Measurements from ENCODE around the gene LPCAT4.
"Not testable (repeated sequence)": the region's sequence is repeated elsewhere in the genome, so short reads cannot be mapped to it uniquely, and the experiment has no call there.

The LPCAT4 gene

DNA sequence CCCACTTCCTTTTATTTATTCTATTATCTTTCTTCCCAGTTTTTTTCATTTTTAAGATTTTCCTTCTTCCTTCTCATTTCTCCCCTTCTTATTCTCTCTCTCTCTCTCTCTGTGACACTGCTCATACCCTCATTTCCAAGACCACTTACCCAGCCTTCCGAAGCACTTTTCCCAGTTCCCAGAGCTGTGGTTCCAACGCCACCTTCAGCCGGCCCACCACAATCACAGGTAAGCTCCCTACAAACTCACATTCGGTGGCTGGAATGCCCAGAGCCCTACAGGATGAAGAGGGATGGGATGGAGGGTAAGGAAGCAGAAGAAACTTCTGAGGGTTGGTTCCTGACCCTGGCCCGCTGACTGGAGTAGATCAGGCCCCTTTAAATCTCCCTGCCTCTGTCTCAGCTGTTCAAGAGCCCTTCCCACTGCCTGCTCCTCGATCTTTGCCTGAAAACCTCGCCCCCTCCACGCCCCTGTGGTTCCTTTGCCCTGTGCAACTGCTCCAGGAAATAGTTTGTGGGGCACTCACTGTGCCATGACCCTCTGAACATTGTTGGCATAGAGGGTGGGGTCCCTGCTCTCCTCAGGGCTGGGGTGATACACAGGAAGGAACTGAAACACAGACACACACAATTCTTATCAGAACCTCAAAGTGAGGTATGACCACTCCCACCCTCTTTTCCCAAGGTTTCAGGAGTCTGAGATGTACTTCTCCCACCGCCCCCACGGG, 4.8 kb downstream of the LPCAT4 start:
- no peak for DNase-seq (ENCODE audit: low spot score)

DNA sequence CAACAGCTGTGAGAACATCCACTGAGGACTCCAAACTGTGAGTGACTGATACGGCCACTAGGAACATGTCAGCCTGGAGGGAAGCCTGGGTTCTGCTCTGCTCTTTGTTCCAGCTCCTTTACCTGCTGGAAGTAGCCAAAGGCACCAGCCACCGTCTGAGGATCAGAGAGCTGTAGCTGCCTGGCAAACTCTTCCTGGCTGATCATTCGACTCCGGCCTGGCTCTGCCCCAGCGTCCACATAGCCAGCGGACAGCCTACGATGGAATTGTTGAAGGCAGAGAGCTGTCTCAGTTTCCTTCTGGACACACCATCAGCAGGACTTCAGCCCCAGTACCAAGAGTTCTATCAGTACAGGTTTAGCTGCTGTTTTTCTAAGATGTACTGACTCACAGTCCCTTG, 5.7 kb downstream of the LPCAT4 start:
- DNase-seq (ENCODE audit: low spot score) = no peak

DNA sequence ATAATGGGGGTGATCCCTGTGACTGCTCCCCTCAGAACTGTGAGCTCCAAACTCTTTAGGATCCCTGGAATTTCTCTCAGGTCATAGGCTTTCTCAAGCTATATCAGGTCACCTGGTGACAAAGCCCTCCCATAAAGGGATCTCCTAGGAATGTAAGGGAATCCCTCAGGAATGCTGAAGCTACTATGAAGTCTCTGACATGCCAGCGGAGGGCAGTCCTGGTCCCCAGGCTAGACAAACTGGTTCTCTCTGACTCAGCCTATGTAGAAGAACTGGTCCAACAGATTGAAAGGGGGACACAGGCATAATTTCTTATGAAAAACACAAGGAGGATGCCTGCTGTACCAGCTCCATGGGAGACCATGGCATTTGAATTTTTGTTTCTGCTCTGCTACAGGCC, 6.7 kb downstream of the LPCAT4 start:
- DNase-seq (ENCODE audit: low spot score) = peak; percentile 27

DNA sequence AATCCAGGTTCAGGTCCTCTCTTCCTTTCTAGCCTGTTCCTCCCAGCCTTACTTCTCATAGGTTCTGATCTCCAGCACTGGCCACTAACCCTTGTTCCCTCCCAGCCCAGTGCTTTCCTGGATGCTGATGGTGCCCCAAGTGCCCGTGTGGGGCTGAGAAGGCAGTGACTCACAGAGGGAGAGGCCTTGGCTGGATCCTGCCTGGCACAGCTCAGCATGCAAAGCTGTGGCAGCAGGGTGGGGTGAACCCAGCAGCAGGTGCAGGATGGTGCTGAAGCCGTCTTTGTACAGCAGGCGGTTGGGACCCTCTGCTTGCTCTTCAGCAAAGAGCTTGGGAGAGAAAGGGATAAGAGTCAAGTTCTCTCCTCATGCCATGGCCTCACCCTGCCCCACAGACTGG, 7.6 kb downstream of the LPCAT4 start:
- peak; percentile 18 for DNase-seq (ENCODE audit: low spot score)

DNA sequence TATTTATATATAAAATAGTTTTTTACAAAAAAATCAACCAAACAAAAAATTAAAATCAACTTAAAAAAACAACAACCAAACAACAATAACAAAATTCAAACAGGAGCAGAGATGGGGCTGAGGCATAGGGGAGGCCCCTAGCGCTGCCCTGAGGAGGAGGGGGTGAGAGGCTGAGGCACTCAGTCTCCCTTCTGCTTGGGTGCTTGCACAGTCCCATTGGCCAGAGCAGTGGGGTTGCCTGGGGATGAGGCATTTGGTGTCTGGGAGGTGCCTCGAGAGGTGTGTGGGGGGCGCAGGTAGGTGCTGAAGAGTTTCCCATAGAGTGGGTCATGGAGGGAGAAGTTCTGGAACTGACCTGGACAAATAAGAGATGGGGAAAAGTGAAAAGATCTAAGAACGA, 8.0 kb downstream of the LPCAT4 start:
- no peak for DNase-seq (ENCODE audit: low spot score)

DNA sequence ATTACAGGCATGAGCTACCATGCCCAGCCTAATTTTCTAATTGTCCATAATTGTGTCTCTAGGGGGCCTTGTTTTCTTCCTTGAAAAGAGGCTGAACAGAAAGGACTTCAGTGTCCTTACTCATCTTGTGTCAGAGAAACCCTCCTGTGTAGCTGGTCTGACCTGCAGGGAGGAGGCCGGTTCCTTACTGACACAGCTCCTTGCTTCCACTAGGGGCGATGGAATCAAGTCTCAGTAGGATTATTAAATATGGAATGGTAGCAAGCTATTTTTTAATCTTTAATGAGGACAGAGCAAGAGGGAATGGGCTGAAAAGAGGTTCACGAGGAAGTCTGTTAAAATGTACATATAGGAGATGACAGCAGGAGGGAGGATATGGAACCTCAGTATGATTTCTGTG, 8.6 kb downstream of the LPCAT4 start:
- peak; percentile 27 for DNase-seq (ENCODE audit: low spot score)

DNA sequence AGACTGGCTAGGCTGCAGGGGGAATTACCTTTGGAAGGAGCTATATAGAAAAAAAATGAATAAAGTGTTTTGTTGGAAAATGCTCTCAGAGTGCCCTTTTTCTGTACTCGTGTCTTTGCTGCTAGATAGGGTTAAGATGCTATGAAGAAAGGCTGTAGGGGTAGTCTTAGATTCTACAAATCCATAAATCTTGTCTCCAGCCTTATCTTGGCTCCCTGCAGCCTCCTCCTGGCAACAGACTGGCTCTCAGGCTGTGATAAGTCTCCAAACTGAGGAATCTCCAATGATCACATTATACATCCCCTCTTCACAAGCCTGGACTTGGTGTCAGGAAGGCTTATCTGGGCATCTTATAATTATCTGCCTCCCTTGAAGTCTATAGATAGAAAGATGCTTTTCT, 9.3 kb downstream of the LPCAT4 start:
- DNase-seq (ENCODE audit: low spot score) = no peak

DNA sequence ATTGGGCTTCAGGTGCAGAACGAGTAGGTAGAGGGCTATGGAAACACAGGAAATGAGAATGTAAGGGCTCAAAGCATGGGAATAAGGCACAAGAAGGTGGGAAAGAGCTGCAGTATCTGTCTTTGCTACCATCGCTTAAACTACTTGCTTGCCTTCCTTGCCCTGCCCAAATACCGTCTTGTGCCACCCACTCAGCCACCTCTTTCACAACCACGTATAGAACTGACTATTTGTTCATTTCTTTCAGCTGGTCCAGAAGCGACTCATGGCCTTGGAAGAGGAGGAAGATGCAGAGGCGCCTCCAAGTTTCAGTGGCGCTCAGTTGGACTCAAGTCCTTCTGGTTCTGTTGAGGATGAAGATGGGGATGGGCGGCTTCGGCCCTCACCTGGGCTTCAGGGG, 11.8 kb downstream of the LPCAT4 start:
- DNase-seq (ENCODE audit: low spot score) = no peak

DNA sequence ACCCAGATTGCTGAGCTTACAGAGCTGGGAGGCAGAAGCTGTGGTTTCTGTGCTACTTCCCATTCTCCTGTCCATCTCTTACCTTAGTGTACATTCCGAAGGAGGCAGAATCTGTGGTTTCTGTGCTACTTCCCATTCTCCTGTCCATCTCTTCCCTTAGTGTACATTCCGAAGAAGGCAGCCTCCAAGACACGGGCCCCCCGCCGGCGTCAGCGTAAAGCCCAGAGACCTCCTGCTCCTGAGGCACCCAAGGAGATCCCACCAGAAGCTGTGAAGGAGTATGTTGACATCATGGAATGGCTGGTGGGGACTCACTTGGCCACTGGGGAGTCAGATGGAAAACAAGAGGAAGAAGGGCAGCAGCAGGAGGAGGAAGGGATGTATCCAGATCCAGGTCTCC, 12.7 kb downstream of the LPCAT4 start:
- no peak for DNase-seq (ENCODE audit: low spot score)

DNA sequence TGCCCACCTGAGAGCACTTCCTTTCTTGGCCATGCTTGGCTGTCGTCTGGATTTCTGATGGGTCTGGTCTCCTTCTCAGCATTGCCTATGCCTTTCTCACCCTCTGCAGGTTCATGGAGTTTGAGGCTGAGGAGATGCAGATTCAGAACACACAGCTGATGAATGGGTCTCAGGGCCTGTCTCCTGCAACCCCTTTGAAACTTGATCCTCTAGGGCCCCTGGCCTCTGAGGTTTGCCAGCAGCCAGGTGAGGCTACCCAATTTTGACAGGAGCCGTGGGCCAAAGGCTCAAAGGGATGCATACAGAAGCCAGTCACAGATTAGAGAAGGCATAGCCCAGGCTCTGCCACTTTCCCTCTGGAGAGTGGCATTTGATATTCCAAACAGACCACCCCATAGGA, 13.4 kb downstream of the LPCAT4 start:
- no peak for DNase-seq (ENCODE audit: low spot score)

DNA sequence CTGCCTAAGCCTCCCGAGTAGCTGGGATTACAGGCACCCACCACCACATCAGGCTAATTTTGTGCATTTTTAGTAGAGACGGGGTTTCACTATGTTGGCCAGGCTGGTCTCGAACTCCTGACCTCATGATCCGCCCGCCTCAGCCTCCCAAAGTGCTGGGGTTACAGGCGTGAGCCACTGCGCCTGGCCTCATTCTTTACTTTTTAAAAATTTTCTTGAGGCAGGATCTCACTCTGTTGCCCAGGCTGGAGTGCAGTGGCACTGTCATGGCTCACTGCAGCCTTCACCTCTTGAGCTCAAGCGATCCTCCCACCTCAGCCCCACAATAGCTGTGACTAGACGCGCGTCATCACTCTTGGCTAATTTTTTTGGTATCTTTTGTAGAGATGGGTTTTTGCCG, 14.0 kb downstream of the LPCAT4 start:
- DNase-seq (ENCODE audit: low spot score) = not testable (repeated sequence)

DNA sequence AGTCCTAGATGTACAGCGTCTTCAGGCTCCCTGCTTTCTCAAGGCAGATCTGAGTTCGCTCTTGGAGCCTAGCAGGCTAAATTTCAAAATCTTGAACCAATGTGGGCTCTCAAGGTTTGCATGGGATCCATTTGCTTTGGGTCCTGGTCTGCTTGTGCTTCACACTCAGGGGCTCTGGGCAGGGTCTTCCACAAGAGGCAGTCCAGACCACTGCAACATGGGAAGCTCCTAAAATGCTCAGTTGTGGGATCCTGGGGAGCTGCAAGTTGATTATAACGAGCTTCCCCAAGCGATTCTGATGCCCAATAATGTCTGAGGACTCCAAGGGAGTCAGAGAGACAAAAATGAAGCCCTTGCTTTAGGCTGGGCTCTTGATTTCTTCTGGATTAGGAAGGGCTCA, 17.2 kb downstream of the LPCAT4 start:
- no peak for DNase-seq (ENCODE audit: low spot score)

DNA sequence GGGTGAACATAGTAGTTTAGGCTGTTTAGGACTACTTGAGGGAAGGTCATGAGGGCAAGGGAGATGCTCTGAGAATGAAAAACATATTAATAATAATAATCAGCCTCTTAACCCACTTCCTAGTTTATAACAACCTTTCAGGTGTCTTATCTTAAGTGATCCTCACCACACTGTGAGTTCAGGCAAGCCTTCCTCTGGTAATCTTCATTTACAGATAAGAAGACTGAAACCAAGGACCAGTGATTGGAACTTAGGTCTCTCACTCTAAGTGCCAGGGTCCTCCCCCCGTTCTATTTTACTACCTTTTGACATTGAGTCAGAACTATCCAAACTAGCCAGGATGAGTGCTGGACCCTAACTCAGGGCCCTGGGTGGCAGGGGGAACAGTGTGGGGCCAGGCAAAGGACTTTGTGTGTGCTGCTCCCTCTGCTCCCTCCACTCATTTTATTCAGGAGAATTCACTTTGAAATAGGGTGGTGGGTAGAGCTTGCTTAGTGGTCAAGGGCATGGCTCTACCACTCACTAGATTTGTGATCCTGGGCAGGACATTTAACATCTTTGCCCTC, 18.2 kb downstream of the LPCAT4 start:
- DNase-seq (ENCODE audit: low spot score) = no peak

DNA sequence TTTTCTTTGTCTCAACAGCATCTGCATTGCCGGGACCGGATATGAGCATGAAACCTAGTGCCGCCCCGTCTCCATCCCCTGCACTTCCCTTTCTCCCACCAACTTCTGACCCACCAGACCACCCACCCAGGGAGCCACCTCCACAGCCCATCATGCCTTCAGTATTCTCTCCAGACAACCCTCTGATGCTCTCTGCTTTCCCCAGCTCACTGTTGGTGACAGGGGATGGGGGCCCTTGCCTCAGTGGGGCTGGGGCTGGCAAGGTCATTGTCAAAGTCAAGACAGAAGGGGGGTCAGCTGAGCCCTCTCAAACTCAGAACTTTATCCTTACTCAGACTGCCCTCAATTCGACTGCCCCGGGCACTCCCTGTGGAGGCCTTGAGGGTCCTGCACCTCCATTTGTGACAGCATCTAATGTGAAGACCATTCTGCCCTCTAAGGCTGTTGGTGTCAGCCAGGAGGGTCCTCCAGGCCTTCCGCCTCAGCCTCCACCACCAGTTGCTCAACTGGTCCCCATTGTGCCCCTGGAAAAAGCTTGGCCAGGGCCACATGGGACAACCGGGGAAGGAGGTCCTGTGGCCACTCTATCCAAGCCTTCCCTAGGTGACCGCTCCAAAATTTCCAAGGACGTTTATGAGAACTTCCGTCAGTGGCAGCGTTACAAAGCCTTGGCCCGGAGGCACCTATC, 18.9 kb downstream of the LPCAT4 start:
- DNase-seq (ENCODE audit: low spot score) = no peak

DNA sequence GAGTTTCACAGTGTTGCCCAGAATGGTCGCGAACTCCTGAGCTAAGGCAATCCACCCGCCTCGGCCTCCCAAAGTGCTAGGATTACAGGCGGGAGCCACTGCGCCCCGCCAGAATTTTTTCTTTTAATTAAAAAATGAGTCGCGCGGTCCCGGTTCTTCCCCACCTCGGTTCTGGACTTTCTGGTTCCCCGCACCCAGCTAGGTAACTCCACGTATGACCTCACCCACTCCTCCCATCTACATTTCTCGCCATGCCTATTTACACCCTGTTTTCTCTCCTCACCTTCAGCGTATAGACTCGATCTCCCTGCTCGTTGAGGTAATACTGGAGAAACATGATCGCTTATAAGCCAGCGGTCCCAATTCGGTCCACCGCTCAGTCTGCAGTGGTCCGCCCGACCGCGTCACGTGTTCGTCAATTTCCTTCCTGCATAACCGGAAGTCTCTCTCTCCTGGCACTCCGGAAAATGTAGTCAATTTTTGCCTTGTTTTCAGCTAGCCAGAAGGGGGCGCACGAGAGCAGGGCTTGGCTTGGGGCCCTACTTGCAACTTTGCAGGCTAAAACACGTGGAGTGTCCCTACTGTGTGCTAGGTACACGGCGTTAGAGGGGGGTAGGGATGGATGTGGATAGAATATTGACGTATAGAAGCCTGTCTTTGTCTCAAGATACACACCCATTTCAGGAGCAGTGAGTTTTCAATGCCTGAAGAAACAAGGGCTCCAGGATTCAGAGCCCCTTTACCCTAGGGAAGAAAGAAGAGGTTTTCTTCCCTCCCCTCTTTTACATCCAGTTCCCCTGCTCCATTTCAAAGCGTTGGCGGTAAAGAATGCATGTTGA, 24.0 kb downstream of the LPCAT4 start, which contains the start of the genes NOP10 and NUTM1:
Gene NOP10, minus strand, starts transcription at position 400 of the 839 bp plus-strand sequence. Its CDS starts 63 bp downstream, at position 337.
Gene NUTM1, plus strand, starts transcription at position 579 of the 839 bp plus-strand sequence. CDS start 382 bp downstream, outside the sequence.
- peak; percentile 84 for DNase-seq (ENCODE audit: low spot score)

DNA sequence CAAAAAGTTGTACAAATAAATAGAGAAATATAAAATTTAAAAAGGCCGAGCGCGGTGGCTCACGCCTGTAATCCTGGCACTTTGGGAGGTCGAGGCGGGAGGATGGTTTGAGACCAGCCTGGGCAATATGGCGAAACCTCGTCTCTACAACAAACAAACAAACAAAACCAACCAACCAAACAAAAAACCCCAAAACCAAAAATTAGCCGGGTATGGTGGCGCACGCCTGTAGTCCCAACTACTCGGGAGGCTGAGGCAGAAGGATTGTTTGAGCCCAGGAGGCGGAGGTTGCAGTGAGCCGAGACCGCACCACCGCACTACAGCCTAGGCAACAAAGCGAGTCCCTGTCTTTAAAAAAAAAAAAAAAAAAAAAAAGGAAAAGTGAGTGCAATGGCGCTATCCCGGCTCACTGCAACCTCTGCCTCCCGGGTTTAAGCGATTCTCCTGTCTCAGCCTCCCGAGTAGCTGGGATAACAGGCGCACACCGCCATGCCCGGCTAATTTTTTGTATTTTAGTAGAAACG, 24.7 kb downstream of the LPCAT4 start:
- not testable (repeated sequence) for DNase-seq (ENCODE audit: low spot score)

DNA sequence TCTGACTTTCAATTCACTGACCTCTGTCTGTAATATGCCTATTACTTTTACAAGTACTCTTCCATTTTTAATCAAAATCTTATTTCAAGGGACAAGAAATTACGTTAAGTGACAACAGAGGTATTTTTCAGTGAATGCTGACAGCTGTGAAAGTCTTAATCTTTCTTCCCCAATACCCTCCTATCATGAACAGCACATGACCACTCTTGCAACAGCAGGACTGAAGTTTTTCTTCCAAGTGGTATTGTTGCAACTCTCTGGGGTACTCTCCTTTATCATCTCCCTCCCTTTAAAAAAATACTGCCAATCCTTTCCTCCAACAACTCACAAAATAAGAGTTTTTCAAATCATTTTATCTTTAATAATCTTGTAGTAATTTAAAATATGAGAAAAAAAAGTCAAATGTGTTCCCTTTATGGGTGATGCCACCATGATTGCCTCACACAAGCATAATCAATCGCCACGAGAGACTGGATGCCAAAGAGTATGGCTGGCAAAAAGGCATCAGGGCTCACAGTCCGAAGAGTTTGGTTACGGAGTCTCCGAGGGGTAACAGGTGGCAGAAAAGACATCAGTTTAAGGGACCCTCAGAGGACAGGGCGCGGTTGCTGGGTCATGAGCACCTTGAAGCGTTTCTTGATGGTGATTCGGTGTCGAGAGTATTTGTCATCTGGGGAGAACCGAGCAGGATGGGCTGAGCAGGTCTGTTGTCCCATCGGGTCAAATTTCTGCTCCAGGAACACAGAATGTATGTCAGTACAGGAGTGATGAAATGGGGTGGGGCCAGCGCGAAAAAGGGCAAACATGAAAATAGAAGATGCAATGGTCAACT, 25.4 kb downstream of the LPCAT4 start:
- no peak for DNase-seq (ENCODE audit: low spot score)

DNA sequence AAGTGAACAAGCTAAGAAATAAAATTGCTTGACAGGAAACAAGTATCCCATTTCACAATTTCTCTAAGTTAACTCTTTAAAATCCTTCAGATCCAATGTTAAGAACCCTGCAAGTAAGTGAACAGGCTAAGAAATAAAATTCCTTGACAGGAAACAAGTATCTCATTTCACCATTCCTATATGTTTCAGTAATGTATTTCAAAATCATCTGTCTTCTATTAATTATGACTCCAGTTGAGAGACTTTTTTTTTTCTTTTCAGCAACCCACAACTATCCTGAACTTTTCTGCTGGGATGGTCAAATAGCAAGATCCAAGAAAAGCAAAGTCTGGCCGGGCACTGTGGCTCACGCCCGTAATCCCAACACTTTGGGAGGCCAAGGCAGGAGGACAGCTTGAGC, 27.1 kb downstream of the LPCAT4 start:
- no peak for DNase-seq (ENCODE audit: low spot score)

DNA sequence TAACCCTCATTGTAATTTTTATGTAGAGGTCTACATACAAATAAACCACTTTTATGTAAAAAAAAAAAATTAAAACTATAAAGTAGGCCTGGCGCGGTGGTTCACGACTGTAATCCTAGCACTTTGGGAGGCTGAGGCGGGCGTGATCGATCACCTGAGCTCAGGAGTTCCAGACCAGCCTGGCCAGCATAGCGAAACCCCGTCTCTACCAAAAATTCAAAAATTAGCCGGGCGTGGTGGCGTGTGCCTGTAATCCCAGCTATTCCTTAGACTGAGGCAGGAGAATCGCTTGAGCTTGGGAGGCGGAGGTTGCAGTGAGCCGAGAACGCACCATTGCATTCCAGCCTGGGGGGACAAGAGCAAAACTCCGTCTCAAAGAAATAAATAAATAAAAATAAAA, 28.6 kb downstream of the LPCAT4 start:
- no peak for DNase-seq (ENCODE audit: low spot score)

DNA sequence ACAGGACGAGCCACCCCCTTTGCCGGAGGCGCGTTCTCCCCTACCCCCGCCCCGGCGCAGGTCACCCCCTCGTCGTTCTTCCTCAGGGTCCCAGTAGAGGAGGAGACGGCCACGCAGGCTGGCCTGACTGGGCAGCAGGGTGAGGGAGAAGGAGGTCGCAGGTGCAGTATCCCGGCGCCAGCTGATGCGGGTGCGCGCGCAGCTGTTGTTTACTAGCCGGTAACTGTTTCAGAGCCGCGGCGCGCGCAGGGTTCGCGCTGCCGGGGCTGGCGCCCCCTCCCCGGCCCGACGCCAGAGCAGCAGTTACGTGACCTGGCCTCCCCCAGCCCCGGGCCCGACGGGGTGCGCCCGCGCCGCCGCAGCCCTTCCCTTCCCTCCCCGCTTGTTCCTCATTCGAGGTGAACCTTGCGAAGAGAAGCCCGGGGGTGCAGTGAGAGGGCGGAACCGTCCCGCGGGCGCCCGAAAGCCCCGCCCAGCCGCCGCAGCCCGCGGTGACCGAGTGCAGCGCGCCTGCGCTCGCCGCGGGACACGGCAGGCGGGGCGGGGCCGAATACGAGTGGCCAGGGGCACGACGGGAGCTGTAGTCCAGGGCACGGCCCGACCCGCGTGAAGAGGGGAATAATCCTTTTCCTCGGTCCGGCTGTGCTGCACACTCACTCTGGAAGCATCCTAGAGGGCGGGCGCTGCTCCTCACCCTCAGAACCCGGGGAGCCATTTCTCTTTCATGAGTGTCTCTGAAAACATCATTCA, 29.3 kb downstream of the LPCAT4 start, which contains the start of gene SLC12A6:
Gene SLC12A6, minus strand, starts transcription at position 225 of the 750 bp plus-strand sequence. CDS start 1,101 bp downstream, outside the sequence.
- DNase-seq (ENCODE audit: low spot score) = peak; percentile 97
